ENCODE measurements around the gene LZTFL1.
A peak's percentile ranks its signal among the peaks of the same experiment; 100 is the strongest.

- TF ChIP-seq, protein P1, sequence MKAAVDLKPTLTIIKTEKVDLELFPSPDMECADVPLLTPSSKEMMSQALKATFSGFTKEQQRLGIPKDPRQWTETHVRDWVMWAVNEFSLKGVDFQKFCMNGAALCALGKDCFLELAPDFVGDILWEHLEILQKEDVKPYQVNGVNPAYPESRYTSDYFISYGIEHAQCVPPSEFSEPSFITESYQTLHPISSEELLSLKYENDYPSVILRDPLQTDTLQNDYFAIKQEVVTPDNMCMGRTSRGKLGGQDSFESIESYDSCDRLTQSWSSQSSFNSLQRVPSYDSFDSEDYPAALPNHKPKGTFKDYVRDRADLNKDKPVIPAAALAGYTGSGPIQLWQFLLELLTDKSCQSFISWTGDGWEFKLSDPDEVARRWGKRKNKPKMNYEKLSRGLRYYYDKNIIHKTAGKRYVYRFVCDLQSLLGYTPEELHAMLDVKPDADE (IDR thresholded peaks at IDR 0.05) = no peak
- TF ChIP-seq, protein P2, sequence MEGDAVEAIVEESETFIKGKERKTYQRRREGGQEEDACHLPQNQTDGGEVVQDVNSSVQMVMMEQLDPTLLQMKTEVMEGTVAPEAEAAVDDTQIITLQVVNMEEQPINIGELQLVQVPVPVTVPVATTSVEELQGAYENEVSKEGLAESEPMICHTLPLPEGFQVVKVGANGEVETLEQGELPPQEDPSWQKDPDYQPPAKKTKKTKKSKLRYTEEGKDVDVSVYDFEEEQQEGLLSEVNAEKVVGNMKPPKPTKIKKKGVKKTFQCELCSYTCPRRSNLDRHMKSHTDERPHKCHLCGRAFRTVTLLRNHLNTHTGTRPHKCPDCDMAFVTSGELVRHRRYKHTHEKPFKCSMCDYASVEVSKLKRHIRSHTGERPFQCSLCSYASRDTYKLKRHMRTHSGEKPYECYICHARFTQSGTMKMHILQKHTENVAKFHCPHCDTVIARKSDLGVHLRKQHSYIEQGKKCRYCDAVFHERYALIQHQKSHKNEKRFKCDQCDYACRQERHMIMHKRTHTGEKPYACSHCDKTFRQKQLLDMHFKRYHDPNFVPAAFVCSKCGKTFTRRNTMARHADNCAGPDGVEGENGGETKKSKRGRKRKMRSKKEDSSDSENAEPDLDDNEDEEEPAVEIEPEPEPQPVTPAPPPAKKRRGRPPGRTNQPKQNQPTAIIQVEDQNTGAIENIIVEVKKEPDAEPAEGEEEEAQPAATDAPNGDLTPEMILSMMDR (conservative IDR thresholded peaks at IDR 0.05; ENCODE audit: low read depth in 2 of 2) = no peak
- TF ChIP-seq REST (IDR thresholded peaks at IDR 0.05; ENCODE audit: unreplicated experiment) = no peak
- TF ChIP-seq CREB1 (CRISPR knock-in tag; IDR thresholded peaks at IDR 0.05; ENCODE audit: low read depth) = no peak
- TF ChIP-seq EZH2 (IDR thresholded peaks at IDR 0.05; ENCODE audit: low read depth, unreplicated experiment) = peak; percentile 24
- no peak for TF ChIP-seq POLR2AphosphoS5 (IDR thresholded peaks at IDR 0.05; ENCODE audit: low read depth)
- no peak for TF ChIP-seq NANOG (IDR thresholded peaks at IDR 0.05; ENCODE audit: borderline replicate concordance)
- TF ChIP-seq EZH2phosphoT487 (IDR thresholded peaks at IDR 0.05; ENCODE audit: unreplicated experiment) = no peak
- TF ChIP-seq ZNF114 (CRISPR knock-in tag; IDR thresholded peaks at IDR 0.05) = no peak
- TF ChIP-seq STAT1 (IDR thresholded peaks at IDR 0.05; ENCODE audit: unreplicated experiment) = no peak
- TF ChIP-seq ZNF462 (CRISPR knock-in tag; IDR thresholded peaks at IDR 0.05) = no peak
- TF ChIP-seq ZNF331 (CRISPR knock-in tag; IDR thresholded peaks at IDR 0.05; ENCODE audit: low read depth) = no peak
These were observed 44.8 kb downstream of the LZTFL1 start for GRCh38 chr3:45796902-45797637.

Measured in GM23338 (cell line).